Measurements from ENCODE around the gene HADHB. TPM values are rescaled to one million over a fixed set of nuclear protein-coding genes. Genes with fewer than 3 reads are reported as not detected.

HADHB gene
- total and polyA plus RNA-seq, 2 of the 13 experiments (the other 11 are each of a cell fraction or from before 2014, with no cell fraction given): 112 to 238 TPM

- TF ChIP-seq ZNF605 (CRISPR knock-in tag; IDR thresholded peaks at IDR 0.05): peak; percentile 37; the same call in 1 of the 2 replicates
- peak; percentile 11; the same call in 1 of the 2 replicates for TF ChIP-seq FOXO1 (CRISPR knock-in tag; IDR thresholded peaks at IDR 0.05)
- peak; percentile 59 for TF ChIP-seq HNRNPH1 (optimal IDR thresholded peaks at IDR 0.05; ENCODE audit: low read depth, low read length)
- TF ChIP-seq SMARCE1 (IDR thresholded peaks at IDR 0.05; ENCODE audit: borderline replicate concordance): no peak
- TF ChIP-seq NFKB2 (CRISPR knock-in tag; IDR thresholded peaks at IDR 0.05; ENCODE audit: borderline replicate concordance): peak; percentile 64; the same call in 1 of the 2 replicates
- no peak for TF ChIP-seq KDM1A (CRISPR knock-in tag; IDR thresholded peaks at IDR 0.05)
- TF ChIP-seq, protein P1, sequence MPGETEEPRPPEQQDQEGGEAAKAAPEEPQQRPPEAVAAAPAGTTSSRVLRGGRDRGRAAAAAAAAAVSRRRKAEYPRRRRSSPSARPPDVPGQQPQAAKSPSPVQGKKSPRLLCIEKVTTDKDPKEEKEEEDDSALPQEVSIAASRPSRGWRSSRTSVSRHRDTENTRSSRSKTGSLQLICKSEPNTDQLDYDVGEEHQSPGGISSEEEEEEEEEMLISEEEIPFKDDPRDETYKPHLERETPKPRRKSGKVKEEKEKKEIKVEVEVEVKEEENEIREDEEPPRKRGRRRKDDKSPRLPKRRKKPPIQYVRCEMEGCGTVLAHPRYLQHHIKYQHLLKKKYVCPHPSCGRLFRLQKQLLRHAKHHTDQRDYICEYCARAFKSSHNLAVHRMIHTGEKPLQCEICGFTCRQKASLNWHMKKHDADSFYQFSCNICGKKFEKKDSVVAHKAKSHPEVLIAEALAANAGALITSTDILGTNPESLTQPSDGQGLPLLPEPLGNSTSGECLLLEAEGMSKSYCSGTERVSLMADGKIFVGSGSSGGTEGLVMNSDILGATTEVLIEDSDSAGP (CRISPR knock-in tag; IDR thresholded peaks at IDR 0.05; ENCODE audit: borderline replicate concordance): peak; percentile 74; the same call in 1 of the 2 replicates
- TF ChIP-seq, protein P2, sequence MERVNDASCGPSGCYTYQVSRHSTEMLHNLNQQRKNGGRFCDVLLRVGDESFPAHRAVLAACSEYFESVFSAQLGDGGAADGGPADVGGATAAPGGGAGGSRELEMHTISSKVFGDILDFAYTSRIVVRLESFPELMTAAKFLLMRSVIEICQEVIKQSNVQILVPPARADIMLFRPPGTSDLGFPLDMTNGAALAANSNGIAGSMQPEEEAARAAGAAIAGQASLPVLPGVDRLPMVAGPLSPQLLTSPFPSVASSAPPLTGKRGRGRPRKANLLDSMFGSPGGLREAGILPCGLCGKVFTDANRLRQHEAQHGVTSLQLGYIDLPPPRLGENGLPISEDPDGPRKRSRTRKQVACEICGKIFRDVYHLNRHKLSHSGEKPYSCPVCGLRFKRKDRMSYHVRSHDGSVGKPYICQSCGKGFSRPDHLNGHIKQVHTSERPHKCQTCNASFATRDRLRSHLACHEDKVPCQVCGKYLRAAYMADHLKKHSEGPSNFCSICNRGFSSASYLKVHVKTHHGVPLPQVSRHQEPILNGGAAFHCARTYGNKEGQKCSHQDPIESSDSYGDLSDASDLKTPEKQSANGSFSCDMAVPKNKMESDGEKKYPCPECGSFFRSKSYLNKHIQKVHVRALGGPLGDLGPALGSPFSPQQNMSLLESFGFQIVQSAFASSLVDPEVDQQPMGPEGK (CRISPR knock-in tag; IDR thresholded peaks at IDR 0.05): 0 out of 2 replicates have a peak, but pooled peaks have one; percentile 6
- TF ChIP-seq SAFB2 (CRISPR knock-in tag; IDR thresholded peaks at IDR 0.05; ENCODE audit: borderline replicate concordance, low read depth): 0 out of 2 replicates have a peak, but pooled peaks have one; percentile 24
- TF ChIP-seq MXD4 (CRISPR knock-in tag; IDR thresholded peaks at IDR 0.05): 0 out of 2 replicates have a peak, but pooled peaks have one; percentile 31
- 0 out of 2 replicates have a peak, but pooled peaks have one; percentile 44 for TF ChIP-seq MYC (CRISPR knock-in tag; IDR thresholded peaks at IDR 0.05; ENCODE audit: borderline replicate concordance)
- TF ChIP-seq, protein P3, sequence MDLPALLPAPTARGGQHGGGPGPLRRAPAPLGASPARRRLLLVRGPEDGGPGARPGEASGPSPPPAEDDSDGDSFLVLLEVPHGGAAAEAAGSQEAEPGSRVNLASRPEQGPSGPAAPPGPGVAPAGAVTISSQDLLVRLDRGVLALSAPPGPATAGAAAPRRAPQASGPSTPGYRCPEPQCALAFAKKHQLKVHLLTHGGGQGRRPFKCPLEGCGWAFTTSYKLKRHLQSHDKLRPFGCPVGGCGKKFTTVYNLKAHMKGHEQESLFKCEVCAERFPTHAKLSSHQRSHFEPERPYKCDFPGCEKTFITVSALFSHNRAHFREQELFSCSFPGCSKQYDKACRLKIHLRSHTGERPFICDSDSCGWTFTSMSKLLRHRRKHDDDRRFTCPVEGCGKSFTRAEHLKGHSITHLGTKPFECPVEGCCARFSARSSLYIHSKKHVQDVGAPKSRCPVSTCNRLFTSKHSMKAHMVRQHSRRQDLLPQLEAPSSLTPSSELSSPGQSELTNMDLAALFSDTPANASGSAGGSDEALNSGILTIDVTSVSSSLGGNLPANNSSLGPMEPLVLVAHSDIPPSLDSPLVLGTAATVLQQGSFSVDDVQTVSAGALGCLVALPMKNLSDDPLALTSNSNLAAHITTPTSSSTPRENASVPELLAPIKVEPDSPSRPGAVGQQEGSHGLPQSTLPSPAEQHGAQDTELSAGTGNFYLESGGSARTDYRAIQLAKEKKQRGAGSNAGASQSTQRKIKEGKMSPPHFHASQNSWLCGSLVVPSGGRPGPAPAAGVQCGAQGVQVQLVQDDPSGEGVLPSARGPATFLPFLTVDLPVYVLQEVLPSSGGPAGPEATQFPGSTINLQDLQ (CRISPR knock-in tag; IDR thresholded peaks at IDR 0.05): no peak
- TF ChIP-seq ZNF281 (CRISPR knock-in tag; IDR thresholded peaks at IDR 0.05; ENCODE audit: borderline replicate concordance): 0 out of 2 replicates have a peak, but pooled peaks have one; percentile 8
- 0 out of 2 replicates have a peak, but pooled peaks have one; percentile 4 for TF ChIP-seq MEIS2 (CRISPR knock-in tag; IDR thresholded peaks at IDR 0.05)
- peak; percentile 55; the same call in 1 of the 2 replicates for TF ChIP-seq ZNF619 (CRISPR knock-in tag; IDR thresholded peaks at IDR 0.05)
These were observed 54.1 kb downstream of the HADHB start (continued) for GRCh38 chr2:26298638-26299393.
